Brain microvascular endothelial cell (primary cell): ENCODE data around the gene PRPF40B.
A peak's percentile ranks its signal among the peaks of the same experiment; 100 is the strongest.

ENCODE experiments used
- DNase-seq: peaks from one replicate; pipeline ENCODE4 v3.0.0-alpha.2; 2020
- H3K27ac ChIP-seq: fragments of 250-450 bp; sonication (Bioruptor Pico); 2 replicates; pipeline ENCODE4 v1.5.1; 2020; ENCODE audit warnings: mild to moderate bottlenecking, moderate library complexity
- H3K27me3 ChIP-seq: fragments of 250-450 bp; sonication (Bioruptor Pico); replicated peaks from 2 replicates; pipeline ENCODE4 v1.5.1; 2020; ENCODE audit warnings: mild to moderate bottlenecking
- H3K36me3 ChIP-seq: fragments of 250-450 bp; sonication (Bioruptor Pico); replicated peaks from 2 replicates; pipeline ENCODE4 v1.5.1; 2020; ENCODE audit warnings: mild to moderate bottlenecking
- H3K4me3 ChIP-seq: 2 replicates; pipeline ENCODE4 v1.5.1; 2011; ENCODE audit warnings: low read depth, mild to moderate bottlenecking, control low read depth, low read length, moderate library complexity
- CTCF ChIP-seq: IDR thresholded peaks from 2 replicates; pipeline ENCODE4 v1.5.1; 2011; ENCODE audit warnings: low read depth, mild to moderate bottlenecking, moderate library complexity, low read length, control low read depth, inconsistent platforms; ENCODE audit errors: missing control alignments
- in situ Hi-C: cut with HindIII; loops from 2 replicates; pipeline ENCODE4 v1.10.0; 2017; ENCODE audit warnings: low sequenced_read_pairs, low pct_ligation_motif_present

Gene PRPF40B

GRCh38 chr12:49626169-49626835, 2.9 kb downstream of the PRPF40B start:
- in situ Hi-C loops: no loop called here
- DNase-seq: no peak
- H3K27me3 ChIP-seq: no peaks in the 10 kb centered on the region

GRCh38 chr12:49626836-49627235, 3.5 kb downstream of the PRPF40B start:
- in situ Hi-C loops: no loop called here
- no peak overlapping the region for H3K4me3 ChIP-seq
- TF ChIP-seq CTCF: no peak
- no peak overlapping the region for H3K27ac ChIP-seq
- DNase-seq: no peak
- no peaks in the 10 kb centered on the region for H3K27me3 ChIP-seq
- H3K36me3 ChIP-seq: no peaks in the 10 kb centered on the region

More at GRCh38 chr12:49626169-49626835, 2.9 kb downstream of the PRPF40B start:
- H3K4me3 ChIP-seq: no peak overlapping the region
- H3K36me3 ChIP-seq: no peaks in the 10 kb centered on the region
- H3K27ac ChIP-seq: no peak overlapping the region
- TF ChIP-seq CTCF: peak; percentile 25

GRCh38 chr12:49627752-49628360, 4.5 kb downstream of the PRPF40B start:
- no peak for DNase-seq
- in situ Hi-C loops: no loop called here
- H3K36me3 ChIP-seq: no peaks in the 10 kb centered on the region
- H3K27ac ChIP-seq: no peak overlapping the region
- TF ChIP-seq CTCF: no peak
- H3K27me3 ChIP-seq: no peaks in the 10 kb centered on the region
- no peak overlapping the region for H3K4me3 ChIP-seq

GRCh38 chr12:49631336-49631907, 8.1 kb downstream of the PRPF40B start:
- TF ChIP-seq CTCF: no peak
- Histone ChIP-seq H3K27me3 (no peaks in the 10 kb centered on the region), H3K36me3 (no peaks in the 10 kb centered on the region), H3K4me3 (no peak overlapping the region), H3K27ac (no peak overlapping the region)
- no peak for DNase-seq
- in situ Hi-C loops: no loop called here

- TF ChIP-seq CTCF: no peak
- no peak for DNase-seq
- Histone ChIP-seq H3K27ac (no peak overlapping the region), H3K36me3 (no peaks in the 10 kb centered on the region), H3K27me3 (no peaks in the 10 kb centered on the region), H3K4me3 (no peak overlapping the region)
- in situ Hi-C loops: no loop called here
Observed at GRCh38 chr12:49632401-49632800, 9.0 kb downstream of the PRPF40B start.
